DND-41 (cell line): ENCODE results near the gene HDAC4.

Experiments used
- EZH2 ChIP-seq: IDR thresholded peaks from 3 replicates; pipeline ENCODE4 v1.6.1; 2012; ENCODE audit warnings: borderline replicate concordance, low read depth, mild to moderate bottlenecking, moderate library complexity, low read length, inconsistent platforms; ENCODE audit not compliant: severe bottlenecking
- TF ChIP-seq, protein P1 (sequence below): IDR thresholded peaks from 2 replicates; pipeline ENCODE4 v1.5.1; 2012; ENCODE audit warnings: borderline replicate concordance, low read length, moderate library complexity, mild to moderate bottlenecking; ENCODE audit not compliant: poor library complexity, severe bottlenecking; ENCODE audit errors: extremely low read depth

DNA sequence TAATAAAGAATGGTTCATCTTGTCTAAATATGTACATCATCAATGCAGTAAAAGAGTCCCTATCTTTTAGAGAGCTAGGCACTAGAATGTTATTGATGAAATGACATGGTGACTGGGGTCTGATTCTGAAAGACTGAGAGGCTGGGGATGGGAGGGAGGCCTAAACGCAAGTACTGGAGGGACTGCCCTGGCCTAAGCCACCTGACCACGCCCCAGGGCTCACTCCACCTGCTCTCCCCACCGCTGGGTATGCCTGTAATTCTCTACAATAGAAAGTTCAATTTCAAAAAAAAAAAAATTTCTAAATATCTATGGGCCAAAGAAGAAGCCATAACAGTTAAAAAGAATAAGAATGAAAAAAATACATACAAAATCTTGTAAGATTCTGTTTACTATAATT is 194.0 kb downstream of the HDAC4 start:
- TF ChIP-seq, protein P1, sequence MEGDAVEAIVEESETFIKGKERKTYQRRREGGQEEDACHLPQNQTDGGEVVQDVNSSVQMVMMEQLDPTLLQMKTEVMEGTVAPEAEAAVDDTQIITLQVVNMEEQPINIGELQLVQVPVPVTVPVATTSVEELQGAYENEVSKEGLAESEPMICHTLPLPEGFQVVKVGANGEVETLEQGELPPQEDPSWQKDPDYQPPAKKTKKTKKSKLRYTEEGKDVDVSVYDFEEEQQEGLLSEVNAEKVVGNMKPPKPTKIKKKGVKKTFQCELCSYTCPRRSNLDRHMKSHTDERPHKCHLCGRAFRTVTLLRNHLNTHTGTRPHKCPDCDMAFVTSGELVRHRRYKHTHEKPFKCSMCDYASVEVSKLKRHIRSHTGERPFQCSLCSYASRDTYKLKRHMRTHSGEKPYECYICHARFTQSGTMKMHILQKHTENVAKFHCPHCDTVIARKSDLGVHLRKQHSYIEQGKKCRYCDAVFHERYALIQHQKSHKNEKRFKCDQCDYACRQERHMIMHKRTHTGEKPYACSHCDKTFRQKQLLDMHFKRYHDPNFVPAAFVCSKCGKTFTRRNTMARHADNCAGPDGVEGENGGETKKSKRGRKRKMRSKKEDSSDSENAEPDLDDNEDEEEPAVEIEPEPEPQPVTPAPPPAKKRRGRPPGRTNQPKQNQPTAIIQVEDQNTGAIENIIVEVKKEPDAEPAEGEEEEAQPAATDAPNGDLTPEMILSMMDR = no peak
- TF ChIP-seq EZH2 = no peak
